HG03575 (cell line): ENCODE measurements around the gene NABP1.
"Not testable (repeated sequence)": the region's sequence is repeated elsewhere in the genome, so short reads cannot be mapped to it uniquely, and the experiment has no call there.

Experiments
- ATAC-seq: cut with Tn5 transposase; IDR thresholded peaks from one replicate; pipeline ENCODE4 v1.9.1; 2021; ENCODE audit not compliant: unreplicated experiment, insufficient number of reproducible peaks, low FRiP score; ENCODE audit errors: extremely low read depth

NABP1 gene, protein sequence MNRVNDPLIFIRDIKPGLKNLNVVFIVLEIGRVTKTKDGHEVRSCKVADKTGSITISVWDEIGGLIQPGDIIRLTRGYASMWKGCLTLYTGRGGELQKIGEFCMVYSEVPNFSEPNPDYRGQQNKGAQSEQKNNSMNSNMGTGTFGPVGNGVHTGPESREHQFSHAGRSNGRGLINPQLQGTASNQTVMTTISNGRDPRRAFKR

DNA sequence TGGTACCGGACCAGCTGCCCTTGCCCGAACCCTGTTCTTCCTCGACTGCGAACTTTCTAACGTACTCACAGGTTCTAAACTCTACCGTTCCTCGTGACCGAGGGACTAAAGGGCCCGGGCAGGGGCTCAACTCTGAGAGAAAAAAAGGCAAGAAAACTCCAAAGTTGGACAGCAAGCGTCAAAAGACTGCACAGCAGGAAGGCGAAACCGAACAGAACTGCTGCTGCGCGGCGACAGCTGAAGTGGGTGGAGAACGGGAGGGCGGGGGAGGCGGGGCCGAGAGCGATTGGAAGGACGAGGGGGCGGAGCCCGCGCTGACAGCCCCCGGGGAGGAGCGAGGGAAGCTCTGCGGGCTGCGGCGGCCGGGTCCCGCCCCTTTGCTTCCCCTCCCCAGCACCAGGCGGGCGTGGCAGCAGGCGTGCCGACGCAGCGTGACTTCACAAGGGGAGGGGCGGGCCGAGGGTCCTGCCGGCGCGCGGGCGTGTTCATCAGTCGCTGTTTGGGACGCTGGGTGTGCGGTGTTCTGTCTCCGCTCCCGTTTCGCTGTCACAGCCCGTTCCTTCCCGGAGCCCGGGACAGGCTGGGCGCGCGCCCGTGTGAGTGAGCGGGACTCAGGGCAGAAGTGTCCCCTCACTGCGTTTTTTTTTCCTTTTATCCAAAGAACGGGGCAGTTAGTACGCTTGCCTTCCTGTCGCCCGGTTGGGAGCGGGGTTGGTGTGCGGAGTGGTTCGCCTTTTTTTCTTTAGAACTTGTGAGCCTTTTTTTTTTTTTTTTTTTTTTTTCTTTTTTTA is at the start of gene NABP1:
Gene NABP1 (plus strand): TSS at position 491 of the 791 bp plus-strand sequence. CDS start 479 bp downstream, outside the sequence.
- peak; percentile 24 for ATAC-seq

DNA sequence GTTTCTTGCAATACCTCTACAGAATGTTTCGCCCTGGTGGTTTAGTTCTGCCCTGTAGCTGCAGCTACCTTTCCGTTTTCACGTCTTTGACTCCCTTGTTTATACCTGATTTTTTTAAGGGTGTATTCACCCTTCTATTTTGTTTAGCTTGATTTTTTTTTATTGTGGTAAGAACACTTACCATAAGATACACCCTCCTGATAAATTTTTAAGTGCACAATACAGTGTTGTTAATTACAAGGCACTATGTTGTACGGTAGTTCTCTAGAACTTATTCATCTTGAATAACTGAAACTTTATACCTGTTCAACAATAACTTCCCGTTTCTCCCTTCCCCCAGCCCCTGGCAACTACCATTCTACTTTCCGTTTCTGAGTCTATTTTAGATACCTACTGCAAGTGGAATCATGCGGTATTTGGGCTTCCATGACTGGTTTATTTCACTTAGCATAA is 48.9 kb upstream of the NABP1 start:
- ATAC-seq: no peak

GRCh38 chr2:191629976-191630712 is 47.8 kb upstream of the NABP1 start:
- ATAC-seq: no peak

DNA sequence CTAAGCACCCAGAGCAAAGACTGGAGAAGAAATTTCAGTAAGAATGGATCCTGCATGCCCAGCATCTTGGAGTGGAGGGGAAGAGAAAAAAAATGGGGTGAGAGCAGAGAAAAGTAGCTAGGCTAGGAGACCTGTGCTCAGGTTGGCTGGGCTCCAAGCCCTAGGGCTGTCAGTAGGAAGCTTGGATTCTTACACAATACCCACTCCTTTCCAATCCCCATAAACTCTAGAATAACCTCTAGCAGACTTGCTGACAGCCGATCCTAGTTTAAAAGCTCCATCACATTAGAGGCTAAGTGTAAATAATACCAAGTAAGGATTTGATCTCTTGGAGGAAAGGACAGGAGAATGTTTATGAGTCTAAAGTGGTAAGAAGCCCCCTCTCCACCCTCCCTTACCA is 46.2 kb upstream of the NABP1 start:
- no peak for ATAC-seq

GRCh38 chr2:191632426-191632825 is 45.5 kb upstream of the NABP1 start:
- no peak for ATAC-seq

- ATAC-seq: no peak
Measured at GRCh38 chr2:191634791-191635190, 43.1 kb upstream of the NABP1 start.

DNA sequence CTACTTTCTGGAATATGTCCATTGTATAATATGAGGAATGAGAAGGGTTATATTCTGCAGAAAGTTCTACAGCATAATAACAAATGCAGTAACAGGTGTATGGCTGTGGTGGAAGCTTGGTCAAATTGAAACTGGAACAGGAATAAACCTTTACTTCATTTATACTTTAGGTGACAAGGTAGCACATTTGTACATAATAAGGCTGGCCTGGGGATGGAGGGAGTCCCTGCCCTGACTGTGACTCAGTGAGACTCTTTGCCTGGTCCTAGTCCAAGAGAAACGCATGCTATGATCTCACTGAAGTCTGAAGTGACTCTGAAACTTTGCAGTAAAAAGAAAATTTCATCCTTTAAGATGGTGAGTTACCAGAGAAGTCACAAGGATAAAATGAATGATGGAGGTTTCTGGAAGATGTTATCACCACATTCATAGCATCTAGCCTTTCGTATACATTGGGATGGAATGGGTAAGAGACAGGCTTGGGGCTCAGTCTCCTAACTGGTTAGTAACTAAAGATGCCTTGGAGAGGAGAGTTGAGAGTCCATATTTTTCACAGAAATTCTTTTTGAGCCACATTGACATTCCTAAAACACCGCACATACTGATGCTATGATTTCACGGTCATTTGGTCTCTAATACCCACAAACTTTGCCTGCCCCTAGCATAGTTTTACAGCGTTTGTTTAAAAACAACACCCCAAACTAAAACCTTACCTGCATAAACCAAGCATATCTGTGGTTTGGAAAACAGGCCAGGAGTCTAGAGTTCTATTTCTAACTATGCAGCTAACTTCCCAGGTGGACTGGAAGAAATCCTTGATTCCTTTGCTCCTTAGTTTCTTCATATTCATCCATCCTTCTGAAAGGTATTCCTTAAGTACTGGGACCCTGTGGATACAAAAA is 42.4 kb upstream of the NABP1 start:
- ATAC-seq: peak; percentile 91

GRCh38 chr2:191636235-191636543 is 41.7 kb upstream of the NABP1 start:
- ATAC-seq: no peak

- ATAC-seq: no peak
Measured at GRCh38 chr2:191636586-191636985, 41.4 kb upstream of the NABP1 start.

DNA sequence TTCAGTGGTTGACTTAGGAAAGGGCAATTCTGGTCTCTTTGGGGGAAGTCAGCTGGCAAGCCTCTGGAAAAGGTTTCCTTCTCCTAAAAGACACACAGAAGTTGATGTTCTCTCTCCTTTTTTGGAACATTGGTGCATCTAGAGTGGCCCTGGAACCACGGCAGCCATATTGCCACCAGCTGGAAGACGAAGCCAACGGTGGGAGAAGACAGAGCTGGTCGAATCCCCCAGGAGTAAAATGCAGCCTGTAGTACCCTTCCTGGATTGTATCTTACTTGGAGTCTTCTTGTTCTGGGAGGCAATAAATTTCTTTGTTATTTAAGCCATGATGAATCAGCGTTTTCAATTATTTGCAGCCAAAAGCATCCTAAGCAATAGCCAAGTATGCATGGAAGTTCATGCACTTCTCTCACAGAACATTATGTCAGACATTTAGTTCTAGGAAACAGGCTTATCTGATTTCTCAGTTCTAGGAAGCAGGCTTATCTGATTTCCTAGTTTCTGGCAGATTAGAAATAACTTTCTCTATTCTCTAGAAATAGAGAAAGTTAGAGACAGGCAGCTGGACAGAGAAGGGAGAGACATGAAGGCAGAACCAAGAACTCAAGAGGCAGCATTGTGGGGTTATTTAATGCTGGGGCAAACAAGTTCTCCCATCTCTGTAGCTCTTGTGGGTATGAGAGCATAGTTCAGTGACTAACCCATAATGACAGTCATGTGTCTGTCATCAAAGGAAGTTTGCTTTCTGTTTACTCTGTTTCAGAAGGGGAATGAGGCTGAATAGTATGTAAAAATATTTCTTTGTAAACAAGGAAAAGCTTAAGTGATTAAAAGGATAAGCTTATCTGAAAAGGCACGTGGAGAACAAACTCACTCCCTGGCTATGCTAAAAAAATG is 40.5 kb upstream of the NABP1 start:
- ATAC-seq: peak; percentile 63

- ATAC-seq: no peak
Measured at GRCh38 chr2:191638079-191638801, 39.7 kb upstream of the NABP1 start.

DNA sequence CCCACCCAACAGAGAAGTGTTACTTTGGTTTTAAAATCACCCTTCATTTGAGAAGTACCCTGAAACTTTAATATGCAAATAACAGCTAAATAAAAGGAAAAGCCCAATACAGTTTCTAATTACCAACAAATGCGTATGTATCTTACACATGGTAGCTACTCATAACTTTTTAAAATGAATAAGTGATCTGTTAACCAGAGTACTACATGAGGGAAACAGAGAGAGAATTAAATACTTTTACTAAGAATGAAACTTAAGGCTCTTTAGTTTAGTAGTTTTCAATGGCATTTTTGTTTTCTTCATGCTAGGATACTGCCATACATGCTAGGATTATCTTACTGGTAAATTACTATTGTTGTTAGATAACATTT is 39.1 kb upstream of the NABP1 start:
- ATAC-seq: no peak

- ATAC-seq: no peak
Measured at GRCh38 chr2:191641609-191642008, 36.3 kb upstream of the NABP1 start.

GRCh38 chr2:191642541-191642940 is 35.4 kb upstream of the NABP1 start:
- ATAC-seq: no peak

- no peak for ATAC-seq
Measured at GRCh38 chr2:191643429-191643828, 34.5 kb upstream of the NABP1 start.

DNA sequence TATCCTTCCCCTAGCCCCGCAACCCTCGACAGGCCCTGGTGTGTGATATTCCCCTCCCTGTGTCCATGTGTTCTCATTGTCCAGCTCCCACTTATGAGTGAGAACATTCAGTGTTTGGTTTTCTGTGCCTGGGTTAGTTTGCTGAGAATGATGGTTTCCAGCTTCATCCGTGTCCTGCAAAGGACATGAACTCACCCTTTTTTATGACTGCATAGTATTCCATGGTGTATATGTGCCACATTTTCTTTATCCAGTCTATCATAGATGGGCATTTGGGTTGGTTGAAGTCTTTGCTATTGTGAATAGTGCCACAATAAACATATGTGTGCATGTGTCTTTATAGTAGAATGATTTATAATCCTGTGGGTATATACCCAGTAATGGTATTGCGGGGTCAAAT is 33.3 kb upstream of the NABP1 start:
- ATAC-seq: not testable (repeated sequence)

DNA sequence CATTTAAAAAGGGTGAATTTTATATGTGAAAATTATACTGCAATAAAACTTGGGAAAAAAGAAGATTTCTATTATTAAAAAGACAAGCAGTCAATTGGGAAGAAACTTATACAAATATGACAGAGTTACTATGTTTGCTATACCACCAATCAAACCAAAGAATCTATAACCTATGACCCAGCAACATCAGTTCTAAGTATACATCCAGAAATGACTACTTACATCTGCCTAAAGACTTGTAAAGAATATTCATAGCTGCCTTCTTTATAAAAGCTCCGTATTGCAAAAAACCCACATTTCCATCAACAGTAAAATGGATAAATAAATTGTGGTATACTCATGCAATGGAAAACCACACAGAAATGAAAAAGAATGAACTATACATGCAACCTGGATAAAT is 32.9 kb upstream of the NABP1 start:
- ATAC-seq: no peak
